HepG2 (cell line): Measurements from ENCODE around the gene HYAL2. TPM values are rescaled to one million over a fixed set of nuclear protein-coding genes. Genes with fewer than 3 reads are reported as not detected.
A peak's percentile ranks its signal among the peaks of the same experiment; 100 is the strongest.

Experiments
- ARID5B ChIP-seq: IDR thresholded peaks from 2 replicates; pipeline ENCODE4 v1.4.0; 2020; ENCODE audit warnings: mild to moderate bottlenecking, missing genetic modification reagents
- ERF ChIP-seq: IDR thresholded peaks from 2 replicates; pipeline ENCODE4 v1.6.1; 2018; ENCODE audit warnings: missing biosample characterization, missing genetic modification reagents
- HNRNPL ChIP-seq: fragments of 200-400 bp; formaldehyde crosslinking; IDR thresholded peaks from 2 replicates; pipeline ENCODE4 v1.6.1; 2017; ENCODE audit warnings: mild to moderate bottlenecking, low read depth, low read length
- HOXA5 ChIP-seq: sonication (generic); formaldehyde crosslinking; IDR thresholded peaks from 2 replicates; pipeline ENCODE4 v1.4.0; 2020; ENCODE audit warnings: missing genetic modification reagents
- KAT2B ChIP-seq: fragments of 150-350 bp; IDR thresholded peaks from 2 replicates; pipeline ENCODE4 v1.6.1; 2014; ENCODE audit warnings: low read depth, low read length, borderline replicate concordance
- KLF13 ChIP-seq: sonication (generic); formaldehyde crosslinking; IDR thresholded peaks from 2 replicates; pipeline ENCODE4 v1.4.0; 2020; ENCODE audit warnings: mild to moderate bottlenecking, missing genetic modification reagents
- MAFF ChIP-seq: IDR thresholded peaks from 2 replicates; pipeline ENCODE4 v1.6.1; 2011; ENCODE audit warnings: low read depth, low read length, improper control_type of control experiment
- MATR3 ChIP-seq: sonication (generic); formaldehyde crosslinking; IDR thresholded peaks from 2 replicates; pipeline ENCODE4 v1.4.0; 2020; ENCODE audit warnings: missing genetic modification reagents
- NCOR1 ChIP-seq: fragments of 200-600 bp; sonication (generic); IDR thresholded peaks from 2 replicates; pipeline ENCODE4 v1.7.0; 2017; ENCODE audit warnings: antibody characterized with exemption, low read length, borderline replicate concordance
- NR0B2 ChIP-seq: sonication (generic); formaldehyde crosslinking; IDR thresholded peaks from 2 replicates; pipeline ENCODE4 v1.4.0; 2020; ENCODE audit warnings: mild to moderate bottlenecking, missing genetic modification reagents
- SKI ChIP-seq: fragments of 450-650 bp; IDR thresholded peaks from one replicate; pipeline ENCODE4 v1.6.1; 2018; ENCODE audit warnings: mild to moderate bottlenecking; ENCODE audit not compliant: partially characterized antibody
- TEAD3 ChIP-seq: optimal IDR thresholded peaks from 2 replicates; pipeline ENCODE3; 2016; ENCODE audit warnings: borderline replicate concordance
- THAP7 ChIP-seq: sonication (generic); formaldehyde crosslinking; IDR thresholded peaks from 2 replicates; pipeline ENCODE4 v1.8.1; 2023; ENCODE audit warnings: mild to moderate bottlenecking, missing genetic modification reagents
- TRIM22 ChIP-seq: fragments of 450-650 bp; IDR thresholded peaks from 2 replicates; pipeline ENCODE4 v1.6.1; 2017
- TRIM24 ChIP-seq: sonication (generic); formaldehyde crosslinking; IDR thresholded peaks from 2 replicates; pipeline ENCODE4 v1.8.0; 2022; ENCODE audit warnings: mild to moderate bottlenecking, missing genetic modification reagents
- ZBTB10 ChIP-seq: sonication (generic); formaldehyde crosslinking; IDR thresholded peaks from 2 replicates; pipeline ENCODE4 v1.4.0; 2020; ENCODE audit warnings: missing genetic modification reagents, borderline replicate concordance
- ZBTB7A ChIP-seq: sonication (generic); formaldehyde crosslinking; IDR thresholded peaks from 2 replicates; pipeline ENCODE4 v1.8.0; 2022; ENCODE audit warnings: mild to moderate bottlenecking, missing genetic modification reagents
- ZNF256 ChIP-seq: sonication (generic); formaldehyde crosslinking; conservative IDR thresholded peaks from 2 replicates; pipeline ENCODE4 v1.4.0; 2020; ENCODE audit warnings: missing genetic modification reagents
- ZNF329 ChIP-seq: sonication (generic); formaldehyde crosslinking; IDR thresholded peaks from 2 replicates; pipeline ENCODE4 v1.9.0; 2021; ENCODE audit warnings: low read depth, mild to moderate bottlenecking, missing genetic modification reagents
- ZSCAN25 ChIP-seq: sonication (generic); formaldehyde crosslinking; IDR thresholded peaks from 2 replicates; pipeline ENCODE4 v1.8.0; 2022; ENCODE audit warnings: mild to moderate bottlenecking, missing genetic modification reagents
- ZSCAN9 ChIP-seq: IDR thresholded peaks from 2 replicates; pipeline ENCODE4 v1.6.1; 2016; ENCODE audit warnings: borderline replicate concordance
- polyA plus RNA-seq, 8 experiments: library from polyadenylated mRNA; depleted of rRNA in 3 of 8; stranded (reverse) in 7 of 8; unstranded in 1 of 8; fragments of >200 nt; fragmentation: Illumina TruSeq in 4 of 8; extraction: Trizol in 4 of 8; gene quantifications; 2 replicates each; pipeline versions ENCODE4 v1.2.1 to v1.2.3, GENCODE V29; 2011 to 2016; ENCODE audit warnings: low read depth in 4 of 8, missing spikeins in 1 of 8, mixed read lengths in 1 of 8; ENCODE audit not compliant: insufficient read depth in 1 of 8
- total RNA-seq, 5 experiments: library from RNA; depleted of rRNA; stranded (reverse); fragments of >200 nt; fragmentation: Illumina TruSeq; extraction: Trizol; gene quantifications; 2 replicates each; pipeline ENCODE4 v1.2.3, GENCODE V29; 2016; ENCODE audit warnings: low read depth in 1 of 5

Gene HYAL2
- total and polyA plus RNA-seq, 2 of the 13 experiments (the other 11 are each of a cell fraction or from before 2014, with no cell fraction given) = 76.2 to 102 TPM

GRCh38 chr3:50321336-50322114, 1.0 kb downstream of the HYAL2 start (continued):
- TF ChIP-seq TRIM22 (no peak), HNRNPL (peak; percentile 87; the same call in 1 of the 2 replicates), ZSCAN25 (CRISPR knock-in tag) (no peak), ZBTB10 (CRISPR knock-in tag) (peak; percentile 96), NCOR1 (peak; percentile 80), ZBTB7A (CRISPR knock-in tag) (peak; percentile 61; the same call in 1 of the 2 replicates), MATR3 (CRISPR knock-in tag) (no peak), THAP7 (no peak), MAFF (no peak), NR0B2 (peak; percentile 29; the same call in 1 of the 2 replicates), ZSCAN9 (CRISPR knock-in tag) (peak; percentile 33; the same call in 1 of the 2 replicates), TEAD3 (CRISPR knock-in tag) (no peak), ERF (CRISPR knock-in tag) (no peak; the same call in 1 of the 2 replicates), SKI (peak; percentile 48), ZNF256 (no peak), KLF13 (CRISPR knock-in tag) (no peak), ARID5B (0 out of 2 replicates have a peak, but pooled peaks have one; percentile 13), ZNF329 (CRISPR knock-in tag) (no peak), KAT2B (no peak), HOXA5 (CRISPR knock-in tag) (0 out of 2 replicates have a peak, but pooled peaks have one; percentile 56), TRIM24 (CRISPR knock-in tag) (no peak)
